HG03442 (cell line): Measurements from ENCODE around the gene CD86.

Experiments
- ATAC-seq: cut with Tn5 transposase; IDR thresholded peaks from one replicate; pipeline ENCODE4 v1.9.1; 2021; ENCODE audit warnings: mild to moderate bottlenecking, moderate library complexity; ENCODE audit not compliant: unreplicated experiment

Gene CD86

GRCh38 chr3:122091602-122092295, 36.6 kb downstream of the CD86 start:
- ATAC-seq, result peak; percentile 46

GRCh38 chr3:122092460-122093165, 37.5 kb downstream of the CD86 start:
- peak; percentile 38 for ATAC-seq

DNA sequence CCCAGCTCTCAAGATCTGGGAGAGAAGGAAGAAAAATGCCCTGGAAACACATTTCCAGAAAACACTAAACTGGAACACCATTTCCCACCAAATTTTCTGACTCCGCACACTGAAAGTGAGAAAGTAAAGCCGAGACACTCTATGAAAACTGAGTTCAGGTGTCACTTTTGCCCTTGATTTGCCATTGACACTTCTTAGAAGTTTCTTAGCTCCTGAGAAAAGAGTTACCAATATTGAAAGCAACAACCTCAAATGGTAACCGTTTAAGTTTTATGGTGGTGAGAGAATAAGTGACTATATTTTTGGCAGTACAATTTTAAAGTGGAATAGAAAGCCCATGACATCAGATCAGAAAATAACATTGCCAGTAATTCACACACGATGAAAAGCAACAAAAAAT, 39.0 kb downstream of the CD86 start:
- ATAC-seq, result peak; percentile 53

- no peak for ATAC-seq
Observed at GRCh38 chr3:122094693-122095092, 39.5 kb downstream of the CD86 start.

DNA sequence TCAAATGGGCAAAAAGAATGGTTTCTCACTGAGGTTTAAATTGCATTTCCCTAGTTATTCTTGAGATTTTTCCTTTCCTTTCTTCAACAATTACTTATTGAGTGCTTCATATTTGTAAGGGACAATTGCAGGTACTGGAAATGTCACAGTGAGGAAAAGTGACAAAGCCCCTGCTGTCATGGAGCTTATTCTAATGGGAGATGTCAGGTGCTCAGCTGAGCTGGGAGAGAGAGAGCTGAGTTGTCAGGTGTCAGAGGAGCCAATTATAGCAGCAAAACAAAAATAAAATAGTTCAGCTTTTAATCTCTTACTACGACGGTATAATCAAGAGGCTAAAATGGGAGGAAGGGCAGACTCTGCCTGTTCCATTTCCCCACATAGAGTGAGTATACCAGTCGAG, 42.0 kb downstream of the CD86 start:
- ATAC-seq, result no peak

- no peak for ATAC-seq
Observed at GRCh38 chr3:122098611-122099010, 43.4 kb downstream of the CD86 start.

GRCh38 chr3:122099255-122099654, 44.1 kb downstream of the CD86 start:
- no peak for ATAC-seq

GRCh38 chr3:122100083-122100482, 44.9 kb downstream of the CD86 start:
- no peak for ATAC-seq

DNA sequence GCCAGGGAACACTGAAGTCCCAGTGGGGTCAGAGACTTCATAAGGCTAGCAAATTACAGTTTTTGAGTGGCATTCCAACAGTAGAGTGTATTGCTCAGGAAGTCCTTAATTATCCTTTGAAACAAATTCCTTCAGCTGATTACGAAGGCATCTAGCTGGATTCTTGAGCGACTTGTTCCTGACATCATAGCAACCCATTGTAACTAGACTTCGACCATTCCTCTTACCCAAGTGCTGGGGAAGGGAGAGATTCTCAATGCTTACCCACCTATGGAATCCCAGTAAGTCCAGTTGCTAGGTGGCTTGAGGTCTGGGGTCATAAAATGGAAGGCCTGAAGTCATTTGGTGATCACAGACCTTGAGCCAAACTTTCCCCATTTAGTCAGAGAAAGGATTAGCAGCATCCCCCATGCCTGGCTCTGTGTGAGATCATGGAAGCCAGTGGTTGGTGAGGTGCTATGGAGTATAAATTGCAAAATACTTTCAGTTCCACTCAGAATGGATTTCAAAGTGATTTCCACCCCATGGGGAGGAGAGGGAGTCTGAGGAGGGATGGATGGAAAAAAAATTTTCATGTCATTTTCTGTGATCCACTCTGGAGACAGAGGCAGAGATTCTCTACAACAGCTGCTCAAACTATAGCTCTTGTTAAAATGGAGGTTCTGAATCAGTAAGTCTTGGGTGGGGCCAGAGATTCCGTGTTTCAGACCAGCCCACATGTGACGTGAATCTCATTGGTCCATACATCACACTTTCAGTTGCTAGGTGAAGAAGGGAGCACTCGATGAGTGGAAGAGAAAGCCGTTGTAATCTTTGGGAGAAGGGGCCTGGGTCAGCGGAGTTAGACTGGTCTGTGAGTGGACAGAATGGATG, 45.7 kb downstream of the CD86 start:
- ATAC-seq, result peak; percentile 35

- peak; percentile 35 for ATAC-seq
Observed at GRCh38 chr3:122101646-122102045, 46.5 kb downstream of the CD86 start.

DNA sequence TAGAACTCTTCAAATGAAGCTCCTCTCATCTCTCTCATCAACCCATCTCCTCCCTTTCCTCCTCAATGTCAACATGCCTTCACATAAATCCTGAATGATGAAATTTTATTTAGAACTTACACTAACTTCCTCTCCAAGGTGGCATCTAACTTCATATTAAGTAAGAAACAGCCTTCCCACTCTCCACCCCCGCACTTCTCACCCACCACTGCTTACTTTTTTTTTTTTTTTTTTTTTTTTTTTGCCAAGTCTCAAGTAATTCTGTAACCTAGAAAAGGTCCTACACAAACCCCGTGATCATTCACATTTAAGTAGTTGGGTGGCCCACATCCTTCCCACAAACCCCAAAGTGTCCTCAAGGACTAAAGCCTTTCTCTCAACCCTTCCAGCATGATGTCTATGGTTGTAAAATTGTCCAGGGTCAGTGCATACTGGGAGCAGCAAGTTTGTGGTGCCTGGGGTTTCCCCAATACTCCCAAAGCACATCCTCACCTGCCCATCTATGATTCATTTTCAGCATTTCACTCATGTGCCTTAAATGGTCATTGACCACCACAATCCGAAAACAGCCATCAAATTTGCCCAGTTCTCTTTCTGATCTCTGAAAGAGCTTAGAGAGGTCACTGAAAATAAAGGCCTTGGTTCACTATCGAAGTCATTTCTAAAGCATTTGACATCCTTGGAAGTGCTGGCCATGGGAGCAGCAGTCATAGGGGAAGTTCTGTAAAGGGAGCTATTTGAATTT, 47.2 kb downstream of the CD86 start:
- peak; percentile 49 for ATAC-seq

GRCh38 chr3:122103821-122104514, 48.8 kb downstream of the CD86 start:
- ATAC-seq, result no peak

- ATAC-seq, result no peak
Observed at GRCh38 chr3:122104515-122105194, 49.5 kb downstream of the CD86 start.

DNA sequence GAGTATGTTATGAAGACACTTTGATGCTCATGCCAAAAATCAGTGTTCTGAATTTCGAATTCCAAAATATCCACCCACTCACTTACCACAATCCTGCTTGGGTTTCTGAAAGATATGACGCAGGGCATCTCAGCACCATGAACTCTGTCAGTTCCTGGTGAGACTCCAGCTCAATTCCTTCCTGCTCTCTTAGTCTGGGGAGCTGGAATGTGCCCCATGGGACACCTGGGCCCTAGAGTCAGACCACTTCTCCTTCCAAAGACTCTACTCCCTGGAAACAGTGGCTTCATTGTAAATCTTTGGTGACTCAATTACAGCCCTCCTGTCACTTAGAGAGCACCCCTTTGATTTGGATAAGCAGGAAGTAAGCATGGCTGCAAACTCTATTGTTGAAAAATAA, 50.5 kb downstream of the CD86 start:
- no peak for ATAC-seq

DNA sequence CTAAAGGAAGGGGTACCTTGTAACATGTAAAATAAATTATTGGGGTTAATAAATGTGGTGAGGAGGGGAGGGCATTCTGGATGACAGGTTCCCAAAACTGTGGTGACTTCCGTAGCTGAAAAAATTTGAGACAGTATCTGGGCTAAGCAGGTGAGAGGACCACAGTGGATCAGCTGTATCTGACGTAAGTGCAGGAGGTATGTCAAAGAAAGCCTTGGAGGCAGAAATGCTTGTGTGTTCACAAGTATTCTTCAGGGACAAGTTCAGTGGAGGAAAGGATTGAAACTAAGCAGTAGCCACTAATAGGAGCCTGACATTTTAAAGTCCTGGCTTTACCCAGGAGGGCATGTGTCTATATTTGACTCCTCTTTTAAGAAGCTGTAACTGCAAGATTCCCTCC, 52.0 kb downstream of the CD86 start:
- no peak for ATAC-seq

GRCh38 chr3:122111974-122112373, 56.8 kb downstream of the CD86 start:
- ATAC-seq, result no peak

GRCh38 chr3:122112754-122113153, 57.6 kb downstream of the CD86 start:
- ATAC-seq, result no peak

- no peak for ATAC-seq
Observed at GRCh38 chr3:122123850-122124249, 68.7 kb downstream of the CD86 start.

DNA sequence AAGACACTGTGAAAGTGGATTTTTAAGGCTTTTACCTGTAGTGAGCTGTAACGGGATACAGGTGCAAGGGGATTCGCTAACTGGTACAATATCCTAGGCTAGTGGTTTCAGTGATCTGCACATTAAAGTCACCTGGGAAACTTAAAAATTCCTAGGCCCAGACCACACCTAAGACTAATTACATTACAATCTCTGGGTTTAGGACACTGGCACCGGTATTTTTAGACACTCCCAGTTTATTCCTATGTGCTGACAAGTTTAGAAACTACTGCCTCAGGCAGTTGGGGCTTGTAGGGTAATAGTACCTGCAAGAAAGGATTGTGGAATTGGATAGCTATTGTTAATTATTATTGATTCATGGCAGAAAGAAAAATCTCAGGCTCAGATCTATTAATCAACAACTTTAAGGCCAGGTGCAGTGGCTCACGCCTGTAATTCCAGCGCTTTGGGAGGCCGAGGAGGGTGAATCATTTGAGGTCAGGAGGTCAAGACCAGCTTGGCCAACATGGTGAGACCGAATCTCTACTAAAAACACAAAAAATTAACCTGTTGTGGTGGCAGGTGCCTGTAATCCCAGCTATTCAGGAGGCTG, 77.9 kb downstream of the CD86 start:
- ATAC-seq, result no peak
